Body of pancreas (tissue), 4 donors: ENCODE results near the gene ZDHHC4.

Experiments used
- POLR2A ChIP-seq, 3 donors: fragments of 450-650 bp; IDR thresholded peaks; one replicate each; pipeline ENCODE4 v1.6.1; 2016; ENCODE audit warnings: antibody characterized with exemption in 3 of 3, mild to moderate bottlenecking in 2 of 3
- TF ChIP-seq, protein P1 (sequence below), 7 experiments: fragments of 450-650 bp in 4 of 7; fragments of 200-600 bp in 3 of 7; sonication (generic) in 3 of 7; IDR thresholded peaks; one replicate each; pipeline ENCODE4 v1.5.1; 2016 to 2019; ENCODE audit warnings: antibody characterized with exemption in 7 of 7

DNA sequence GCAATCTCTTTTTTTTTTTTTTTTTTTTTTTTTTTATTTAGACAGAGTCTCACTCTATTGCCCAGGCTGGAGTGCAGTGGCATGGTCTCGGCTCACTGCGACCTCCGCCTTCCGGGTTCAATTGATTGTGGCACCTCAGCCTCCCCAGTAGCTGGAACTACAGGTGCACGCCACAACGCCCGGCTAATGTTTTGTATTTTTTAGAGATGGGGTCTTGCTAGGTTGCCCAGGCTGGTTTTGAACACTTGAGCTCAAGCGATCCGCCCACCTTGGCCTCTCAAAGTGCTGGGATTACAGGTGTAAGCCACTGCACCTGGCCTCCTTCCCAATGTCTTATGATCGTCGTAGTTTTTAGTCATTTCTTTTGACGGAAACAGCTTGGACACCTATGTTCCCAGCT is 31.5 kb downstream of the ZDHHC4 start:
- TF ChIP-seq, protein P1, sequence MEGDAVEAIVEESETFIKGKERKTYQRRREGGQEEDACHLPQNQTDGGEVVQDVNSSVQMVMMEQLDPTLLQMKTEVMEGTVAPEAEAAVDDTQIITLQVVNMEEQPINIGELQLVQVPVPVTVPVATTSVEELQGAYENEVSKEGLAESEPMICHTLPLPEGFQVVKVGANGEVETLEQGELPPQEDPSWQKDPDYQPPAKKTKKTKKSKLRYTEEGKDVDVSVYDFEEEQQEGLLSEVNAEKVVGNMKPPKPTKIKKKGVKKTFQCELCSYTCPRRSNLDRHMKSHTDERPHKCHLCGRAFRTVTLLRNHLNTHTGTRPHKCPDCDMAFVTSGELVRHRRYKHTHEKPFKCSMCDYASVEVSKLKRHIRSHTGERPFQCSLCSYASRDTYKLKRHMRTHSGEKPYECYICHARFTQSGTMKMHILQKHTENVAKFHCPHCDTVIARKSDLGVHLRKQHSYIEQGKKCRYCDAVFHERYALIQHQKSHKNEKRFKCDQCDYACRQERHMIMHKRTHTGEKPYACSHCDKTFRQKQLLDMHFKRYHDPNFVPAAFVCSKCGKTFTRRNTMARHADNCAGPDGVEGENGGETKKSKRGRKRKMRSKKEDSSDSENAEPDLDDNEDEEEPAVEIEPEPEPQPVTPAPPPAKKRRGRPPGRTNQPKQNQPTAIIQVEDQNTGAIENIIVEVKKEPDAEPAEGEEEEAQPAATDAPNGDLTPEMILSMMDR (IDR thresholded peaks at IDR 0.05) = no peak
- TF ChIP-seq POLR2A (IDR thresholded peaks at IDR 0.05) = no peak
